ENCODE data around the gene P3H1. TPM values are rescaled to one million over a fixed set of nuclear protein-coding genes. Genes with fewer than 3 reads are reported as not detected.

P3H1 gene
- polyA plus RNA-seq, 1 experiment: 156 TPM

GRCh38 chr1:42783092-42783491 lies 16.3 kb upstream of the P3H1 start:
- TF ChIP-seq, protein P1, sequence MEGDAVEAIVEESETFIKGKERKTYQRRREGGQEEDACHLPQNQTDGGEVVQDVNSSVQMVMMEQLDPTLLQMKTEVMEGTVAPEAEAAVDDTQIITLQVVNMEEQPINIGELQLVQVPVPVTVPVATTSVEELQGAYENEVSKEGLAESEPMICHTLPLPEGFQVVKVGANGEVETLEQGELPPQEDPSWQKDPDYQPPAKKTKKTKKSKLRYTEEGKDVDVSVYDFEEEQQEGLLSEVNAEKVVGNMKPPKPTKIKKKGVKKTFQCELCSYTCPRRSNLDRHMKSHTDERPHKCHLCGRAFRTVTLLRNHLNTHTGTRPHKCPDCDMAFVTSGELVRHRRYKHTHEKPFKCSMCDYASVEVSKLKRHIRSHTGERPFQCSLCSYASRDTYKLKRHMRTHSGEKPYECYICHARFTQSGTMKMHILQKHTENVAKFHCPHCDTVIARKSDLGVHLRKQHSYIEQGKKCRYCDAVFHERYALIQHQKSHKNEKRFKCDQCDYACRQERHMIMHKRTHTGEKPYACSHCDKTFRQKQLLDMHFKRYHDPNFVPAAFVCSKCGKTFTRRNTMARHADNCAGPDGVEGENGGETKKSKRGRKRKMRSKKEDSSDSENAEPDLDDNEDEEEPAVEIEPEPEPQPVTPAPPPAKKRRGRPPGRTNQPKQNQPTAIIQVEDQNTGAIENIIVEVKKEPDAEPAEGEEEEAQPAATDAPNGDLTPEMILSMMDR (IDR thresholded peaks at IDR 0.05; ENCODE audit: low read depth, low read length): no peak
- ChIA-PET CTCF (interaction anchor here (1.0 to 1.2 kb wide), 2 partner anchors 63 to 290 kb away, joined by 3 to 6 read pairs; partner anchors contain the start of gene ZNF691), POLR2A (no interaction called here)
- Histone ChIP-seq H3K4me3 (ENCODE audit: low read depth, low read length) (no peak overlapping the region), H3K27me3 (ENCODE audit: control insufficient read depth, insufficient read depth, low read length) (no peaks in the 10 kb centered on the region), H3K27ac (ENCODE audit: low read depth, low read length) (no peak overlapping the region), H3K9me3 (ENCODE audit: control insufficient read depth, insufficient read depth, low read length) (no peaks in the 10 kb centered on the region; the same call in 1 of the 2 replicates)
- no peak for DNase-seq (ENCODE audit: low read depth, low spot score)

DNA sequence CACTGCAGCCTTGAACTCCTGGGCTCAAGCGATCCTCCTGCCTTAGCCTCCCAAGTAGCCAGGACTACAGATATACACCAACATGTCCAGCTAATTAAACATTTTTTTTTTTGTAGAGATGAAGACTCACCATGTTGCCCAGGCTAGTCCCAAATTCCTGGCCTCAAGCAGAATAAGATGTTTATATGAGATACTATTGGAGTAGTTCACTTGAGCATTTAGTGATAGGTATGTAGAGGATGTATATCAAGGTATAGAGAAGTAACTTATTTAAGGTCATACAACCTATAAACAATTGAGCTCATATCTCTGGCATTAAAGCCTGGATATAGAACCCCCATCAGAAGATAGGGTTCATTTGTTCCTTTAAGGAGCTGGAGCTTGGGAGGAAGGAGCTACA lies 13.3 kb upstream of the P3H1 start:
- DNase-seq (ENCODE audit: low read depth, low spot score): no peak
- no peak overlapping the region for H3K4me3 ChIP-seq (ENCODE audit: low read depth, low read length)
- H3K27ac ChIP-seq (ENCODE audit: low read depth, low read length): no peak overlapping the region
- no peaks in the 10 kb centered on the region for H3K27me3 ChIP-seq (ENCODE audit: control insufficient read depth, insufficient read depth, low read length)
- POLR2A ChIA-PET: interaction anchor here (0.5 to 1.3 kb wide), 2 partner anchors 66 to 192 kb away, joined by 3 read pairs; partner anchors contain the start of gene ZNF691
- no peaks in the 10 kb centered on the region; the same call in 1 of the 2 replicates for H3K9me3 ChIP-seq (ENCODE audit: control insufficient read depth, insufficient read depth, low read length)
- TF ChIP-seq, protein P1 (IDR thresholded peaks at IDR 0.05; ENCODE audit: low read depth, low read length): no peak
- CTCF ChIA-PET: interaction anchor here (0.6 to 5.0 kb wide), 3 partner anchors 13 to 293 kb away, joined by 3 to 108 read pairs (median 10); partner anchors contain the start of genes C1orf50 and P3H1

DNA sequence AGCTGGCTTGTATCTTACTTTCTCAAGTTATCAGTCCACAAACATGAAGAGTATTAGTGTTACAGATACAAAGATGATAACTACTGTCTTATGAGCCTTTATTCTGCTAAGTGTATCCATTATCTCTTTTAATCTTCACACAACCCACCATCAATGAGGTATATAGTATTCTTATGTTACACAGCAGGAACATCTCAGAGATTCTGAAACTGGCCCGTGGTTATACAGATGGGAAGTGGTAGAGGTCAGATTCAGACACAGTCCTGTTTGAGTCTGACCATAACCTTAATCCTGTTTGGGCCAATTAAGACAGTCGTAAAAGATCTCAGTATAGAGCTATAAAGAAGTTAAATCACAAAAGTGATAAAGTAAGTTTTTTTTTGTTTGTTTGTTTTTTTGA lies 12.9 kb upstream of the P3H1 start:
- POLR2A ChIA-PET: interaction anchor here (0.5 to 1.3 kb wide), 2 partner anchors 66 to 192 kb away, joined by 3 read pairs; partner anchors contain the start of gene ZNF691
- no peaks in the 10 kb centered on the region for H3K9me3 ChIP-seq (ENCODE audit: control insufficient read depth, insufficient read depth, low read length)
- H3K27ac ChIP-seq (ENCODE audit: low read depth, low read length): no peak overlapping the region
- no peak for DNase-seq (ENCODE audit: low read depth, low spot score)
- CTCF ChIA-PET: interaction anchor here (0.6 to 5.0 kb wide), 4 partner anchors 13 to 293 kb away, joined by 3 to 108 read pairs (median 22); partner anchors contain the start of genes C1orf50 and P3H1
- TF ChIP-seq, protein P1 (IDR thresholded peaks at IDR 0.05; ENCODE audit: low read depth, low read length): no peak
- no peaks in the 10 kb centered on the region for H3K27me3 ChIP-seq (ENCODE audit: control insufficient read depth, insufficient read depth, low read length)
- H3K4me3 ChIP-seq (ENCODE audit: low read depth, low read length): no peak overlapping the region

DNA sequence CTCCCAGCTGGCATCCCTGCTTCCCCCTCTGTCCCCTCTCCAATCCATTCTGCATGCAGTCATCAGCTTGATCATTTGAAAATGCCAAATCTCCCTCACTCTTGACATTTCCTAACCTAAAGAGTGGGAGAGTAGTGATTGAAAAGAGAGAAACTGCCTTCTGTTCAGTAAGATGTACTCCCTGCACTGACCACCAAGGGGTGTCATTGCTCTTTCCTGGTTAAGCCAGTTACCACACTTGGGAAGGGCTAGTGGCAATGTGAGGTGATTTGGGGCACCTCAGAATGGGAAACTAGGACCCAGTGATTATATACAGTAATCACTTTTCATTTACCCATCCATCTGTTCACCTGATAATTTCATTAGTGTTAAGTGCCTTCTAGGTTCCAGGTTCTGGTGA lies 11.0 kb upstream of the P3H1 start:
- no peak for DNase-seq (ENCODE audit: low read depth, low spot score)
- TF ChIP-seq, protein P1 (IDR thresholded peaks at IDR 0.05; ENCODE audit: low read depth, low read length): peak; percentile 69
- H3K27ac ChIP-seq (ENCODE audit: low read depth, low read length): no peak overlapping the region
- ChIA-PET CTCF (interaction anchor here (0.5 to 5.0 kb wide), 27 partner anchors 9 to 773 kb away, joined by 3 to 108 read pairs (median 4); partner anchors contain the start of genes C1orf50, P3H1 and ZNF691), POLR2A (interaction anchor here (1.0 kb wide), 2 partner anchors 135 to 296 kb away, joined by 3 to 4 read pairs; no protein-coding TSS in a partner anchor)
- no peaks in the 10 kb centered on the region for H3K9me3 ChIP-seq (ENCODE audit: control insufficient read depth, insufficient read depth, low read length)
- H3K27me3 ChIP-seq (ENCODE audit: control insufficient read depth, insufficient read depth, low read length): no peaks in the 10 kb centered on the region
- no peak overlapping the region for H3K4me3 ChIP-seq (ENCODE audit: low read depth, low read length)

DNA sequence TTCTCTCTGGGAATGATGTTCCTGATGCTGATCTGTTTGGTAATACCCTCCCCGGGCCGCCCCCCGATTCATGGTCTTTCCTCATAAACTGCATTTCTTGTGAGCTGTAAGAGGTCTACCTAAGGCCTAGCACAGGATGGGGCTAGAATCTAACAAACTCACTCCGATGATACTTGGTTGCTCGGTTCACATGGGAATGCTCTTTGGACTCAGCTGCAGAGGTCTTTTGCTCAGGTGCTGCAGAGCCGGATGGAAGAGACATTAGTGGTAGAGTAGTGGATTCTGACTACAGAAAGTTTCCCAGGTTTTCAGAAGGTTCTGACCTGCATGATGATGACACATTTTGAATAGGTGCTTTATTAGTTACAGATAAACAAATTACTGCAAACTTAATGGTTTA lies 9.7 kb upstream of the P3H1 start:
- CTCF ChIA-PET: interaction anchor here (1.3 to 5.0 kb wide), 5 partner anchors 15 to 296 kb away, joined by 4 to 108 read pairs (median 5); partner anchors contain the start of gene ZNF691
- POLR2A ChIA-PET: no interaction called here
- no peak for DNase-seq (ENCODE audit: low read depth, low spot score)
- H3K4me3 ChIP-seq (ENCODE audit: low read depth, low read length): no peak overlapping the region
- H3K27me3 ChIP-seq (ENCODE audit: control insufficient read depth, insufficient read depth, low read length): no peaks in the 10 kb centered on the region
- no peak overlapping the region for H3K27ac ChIP-seq (ENCODE audit: low read depth, low read length)
- no peaks in the 10 kb centered on the region for H3K9me3 ChIP-seq (ENCODE audit: control insufficient read depth, insufficient read depth, low read length)
- TF ChIP-seq, protein P1 (IDR thresholded peaks at IDR 0.05; ENCODE audit: low read depth, low read length): no peak
